Uterus (tissue), 2 donors: ENCODE measurements around the gene TTC17.

Source experiments
- POLR2A ChIP-seq, 2 donors: fragments of 450-650 bp; IDR thresholded peaks; one replicate each; pipeline ENCODE4 v1.6.1; 2016; ENCODE audit warnings: antibody characterized with exemption in 2 of 2, mild to moderate bottlenecking in 1 of 2, moderate library complexity in 1 of 2
- TF ChIP-seq, protein P1 (sequence below), 4 experiments: fragments of 200-600 bp in 2 of 4; fragments of 450-650 bp in 2 of 4; sonication (generic) in 2 of 4; IDR thresholded peaks; one replicate each; pipeline ENCODE4 v1.5.1; 2016 to 2019; ENCODE audit warnings: antibody characterized with exemption in 4 of 4, mild to moderate bottlenecking in 2 of 4, moderate library complexity in 1 of 4

GRCh38 chr11:43377389-43377788 is 18.7 kb downstream of the TTC17 start:
- no peak for TF ChIP-seq POLR2A (IDR thresholded peaks at IDR 0.05)
- TF ChIP-seq, protein P1, sequence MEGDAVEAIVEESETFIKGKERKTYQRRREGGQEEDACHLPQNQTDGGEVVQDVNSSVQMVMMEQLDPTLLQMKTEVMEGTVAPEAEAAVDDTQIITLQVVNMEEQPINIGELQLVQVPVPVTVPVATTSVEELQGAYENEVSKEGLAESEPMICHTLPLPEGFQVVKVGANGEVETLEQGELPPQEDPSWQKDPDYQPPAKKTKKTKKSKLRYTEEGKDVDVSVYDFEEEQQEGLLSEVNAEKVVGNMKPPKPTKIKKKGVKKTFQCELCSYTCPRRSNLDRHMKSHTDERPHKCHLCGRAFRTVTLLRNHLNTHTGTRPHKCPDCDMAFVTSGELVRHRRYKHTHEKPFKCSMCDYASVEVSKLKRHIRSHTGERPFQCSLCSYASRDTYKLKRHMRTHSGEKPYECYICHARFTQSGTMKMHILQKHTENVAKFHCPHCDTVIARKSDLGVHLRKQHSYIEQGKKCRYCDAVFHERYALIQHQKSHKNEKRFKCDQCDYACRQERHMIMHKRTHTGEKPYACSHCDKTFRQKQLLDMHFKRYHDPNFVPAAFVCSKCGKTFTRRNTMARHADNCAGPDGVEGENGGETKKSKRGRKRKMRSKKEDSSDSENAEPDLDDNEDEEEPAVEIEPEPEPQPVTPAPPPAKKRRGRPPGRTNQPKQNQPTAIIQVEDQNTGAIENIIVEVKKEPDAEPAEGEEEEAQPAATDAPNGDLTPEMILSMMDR (IDR thresholded peaks at IDR 0.05): no peak
